K562 (cell line): ENCODE results near the gene RUFY2. TPM values are rescaled to one million over a fixed set of nuclear protein-coding genes. Genes with fewer than 3 reads are reported as not detected.

Experiments used
- DPF2 ChIP-seq: fragments of 450-650 bp; IDR thresholded peaks from 2 replicates; pipeline ENCODE4 v1.6.1; 2016
- ETV6 ChIP-seq, 3 experiments: fragments of 150-350 bp in 1 of 3; sonication (generic) in 1 of 3; formaldehyde crosslinking in 1 of 3; IDR thresholded peaks; 2 replicates each; pipeline versions ENCODE4 v1.6.1 to v1.8.0; 2014 to 2022; ENCODE audit warnings: borderline replicate concordance in 2 of 3, low read depth in 2 of 3, antibody characterized with exemption in 1 of 3, low read length in 1 of 3, mild to moderate bottlenecking in 1 of 3, missing genetic modification reagents in 1 of 3
- EWSR1 ChIP-seq: fragments of 450-650 bp; IDR thresholded peaks from 2 replicates; pipeline ENCODE4 v1.6.1; 2018; ENCODE audit warnings: borderline replicate concordance, mild to moderate bottlenecking, low read depth, moderate library complexity; ENCODE audit not compliant: partially characterized antibody
- FOXP4 ChIP-seq: sonication (generic); formaldehyde crosslinking; IDR thresholded peaks from 2 replicates; pipeline ENCODE4 v1.8.0; 2022; ENCODE audit warnings: mild to moderate bottlenecking, missing genetic modification reagents, borderline replicate concordance
- GATAD2A ChIP-seq: fragments of 450-650 bp; IDR thresholded peaks from 2 replicates; pipeline ENCODE4 v1.6.1; 2017
- HMGN3 ChIP-seq: IDR thresholded peaks from 2 replicates; pipeline ENCODE4 v1.6.1; 2011; ENCODE audit warnings: borderline replicate concordance, low read depth, mild to moderate bottlenecking, mixed read lengths, low read length; ENCODE audit not compliant: insufficient read length; ENCODE audit errors: extremely low read depth
- HNRNPLL ChIP-seq: fragments of 200-400 bp; formaldehyde crosslinking; IDR thresholded peaks from 2 replicates; pipeline ENCODE4 v1.6.1; 2017; ENCODE audit warnings: low read length, low read depth, mild to moderate bottlenecking; ENCODE audit not compliant: poor library complexity, severe bottlenecking
- MEF2D ChIP-seq: conservative IDR thresholded peaks from 2 replicates; pipeline ENCODE4 v1.6.1; 2016; ENCODE audit warnings: low read depth, missing genetic modification characterization, missing compliant biosample characterization
- NELFE ChIP-seq: IDR thresholded peaks from 2 replicates; pipeline ENCODE4 v1.6.1; 2011; ENCODE audit warnings: mild to moderate bottlenecking; ENCODE audit not compliant: insufficient read depth, insufficient read length
- RBM39 ChIP-seq: fragments of 200-400 bp; formaldehyde crosslinking; optimal IDR thresholded peaks from 2 replicates; pipeline ENCODE3; 2018; ENCODE audit warnings: low read depth, low read length
- SIN3A ChIP-seq, 2 experiments: fragments of 150-350 bp in 1 of 2; IDR thresholded peaks; 2 replicates each; pipeline ENCODE4 v1.6.1; 2011 to 2016; ENCODE audit warnings: borderline replicate concordance in 2 of 2, low read depth in 2 of 2, low read length in 2 of 2, mild to moderate bottlenecking in 2 of 2, moderate library complexity in 2 of 2; ENCODE audit not compliant: control insufficient read depth in 1 of 2
- SMAD4 ChIP-seq: fragments of 250-450 bp; sonication (Bioruptor Pico); conservative IDR thresholded peaks from 2 replicates; pipeline ENCODE4 v1.8.0; 2021; ENCODE audit warnings: inconsistent platforms, mild to moderate bottlenecking, moderate library complexity
- ZBTB49 ChIP-seq: sonication (generic); formaldehyde crosslinking; IDR thresholded peaks from 2 replicates; pipeline ENCODE4 v1.8.0; 2022; ENCODE audit warnings: missing genetic modification reagents, mild to moderate bottlenecking, borderline replicate concordance
- ZNF24 ChIP-seq: fragments of 450-650 bp; IDR thresholded peaks from 2 replicates; pipeline ENCODE4 v1.6.1; 2016
- ZNF408 ChIP-seq: fragments of 250-450 bp; sonication (Bioruptor Pico); IDR thresholded peaks from 2 replicates; pipeline ENCODE4 v1.4.0; 2020; ENCODE audit warnings: low read depth, mild to moderate bottlenecking, moderate library complexity
- ZNF589 ChIP-seq: fragments of 200-800 bp; sonication (Bioruptor generic); IDR thresholded peaks from 2 replicates; pipeline ENCODE4 v1.6.1; 2016; ENCODE audit warnings: low read depth, missing genetic modification characterization, missing compliant biosample characterization
- ZNF644 ChIP-seq: fragments of 200-800 bp; sonication (Bioruptor generic); IDR thresholded peaks from 2 replicates; pipeline ENCODE4 v1.6.1; 2016; ENCODE audit warnings: low read depth, missing genetic modification characterization, missing compliant biosample characterization
- ZNF696 ChIP-seq: fragments of 250-450 bp; sonication (Bioruptor Pico); conservative IDR thresholded peaks from 2 replicates; pipeline ENCODE4 v1.4.0; 2020; ENCODE audit warnings: mild to moderate bottlenecking, moderate library complexity
- ZNF764 ChIP-seq: fragments of 250-450 bp; sonication (Bioruptor Pico); IDR thresholded peaks from 2 replicates; pipeline ENCODE4 v1.4.0; 2020; ENCODE audit warnings: low read depth, mild to moderate bottlenecking, moderate library complexity
- polyA plus RNA-seq, 8 experiments: library from polyadenylated mRNA; depleted of rRNA in 4 of 8; stranded (reverse) in 5 of 8; unstranded in 3 of 8; fragments of >200 nt; fragmentation: Nextera tagmentation in 2 of 8; fragmentation: Illumina TruSeq in 1 of 8; extraction: Ambion mirVana in 2 of 8; extraction: Trizol in 1 of 8; gene quantifications; 2 replicates each; pipeline versions ENCODE4 v1.2.1 to v1.2.3, GENCODE V29; 2011 to 2014; ENCODE audit warnings: inconsistent platforms in 1 of 8, missing spikeins in 1 of 8
- total RNA-seq, 7 experiments: library from RNA; depleted of rRNA in 6 of 7; stranded (reverse); fragments of >200 nt in 6 of 7; fragmentation: Illumina TruSeq in 2 of 7; extraction: Trizol in 2 of 7; gene quantifications; 2 replicates each; pipeline versions ENCODE4 v1.2.1 to v1.2.3, GENCODE V29; 2011 to 2021; ENCODE audit warnings: low replicate concordance in 1 of 7
- TF ChIP-seq, protein P1 (sequence below): fragments of 450-650 bp; formaldehyde crosslinking; IDR thresholded peaks from 2 replicates; pipeline ENCODE4 v1.4.0; 2020; ENCODE audit warnings: mild to moderate bottlenecking, moderate library complexity

RUFY2 gene
- total and polyA plus RNA-seq, 9 of the 15 experiments (the other 6 are each of a cell fraction or from before 2014, with no cell fraction given) = 3.7 to 20.1 (median 12.6) TPM

GRCh38 chr10:68331455-68332258 lies 75.4 kb downstream of the RUFY2 start, which contains the start of gene HNRNPH3 (continued):
- TF ChIP-seq, protein P1, sequence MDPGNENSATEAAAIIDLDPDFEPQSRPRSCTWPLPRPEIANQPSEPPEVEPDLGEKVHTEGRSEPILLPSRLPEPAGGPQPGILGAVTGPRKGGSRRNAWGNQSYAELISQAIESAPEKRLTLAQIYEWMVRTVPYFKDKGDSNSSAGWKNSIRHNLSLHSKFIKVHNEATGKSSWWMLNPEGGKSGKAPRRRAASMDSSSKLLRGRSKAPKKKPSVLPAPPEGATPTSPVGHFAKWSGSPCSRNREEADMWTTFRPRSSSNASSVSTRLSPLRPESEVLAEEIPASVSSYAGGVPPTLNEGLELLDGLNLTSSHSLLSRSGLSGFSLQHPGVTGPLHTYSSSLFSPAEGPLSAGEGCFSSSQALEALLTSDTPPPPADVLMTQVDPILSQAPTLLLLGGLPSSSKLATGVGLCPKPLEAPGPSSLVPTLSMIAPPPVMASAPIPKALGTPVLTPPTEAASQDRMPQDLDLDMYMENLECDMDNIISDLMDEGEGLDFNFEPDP = 0 out of 2 replicates have a peak, but pooled peaks have one; percentile 63
- TF ChIP-seq NELFE = peak; percentile 38
- peak; percentile 56; the same call in 1 of the 2 replicates for TF ChIP-seq ZNF24
- TF ChIP-seq ZBTB49 (CRISPR knock-in tag) = peak; percentile 82; the same call in 1 of the 2 replicates
- peak; percentile 86 to 90; a peak in 3 of 4 replicates for TF ChIP-seq SIN3A (IDR thresholded peaks at IDR 0.05; ENCODE audit: borderline replicate concordance in 2 of 2, control insufficient read depth in 1 of 2, low read depth in 2 of 2, low read length in 2 of 2)
- peak; percentile 60; the same call in 1 of the 2 replicates for TF ChIP-seq DPF2
- TF ChIP-seq ZNF589 = 0 out of 2 replicates have a peak, but pooled peaks have one; percentile 9
- TF ChIP-seq ETV6 (IDR thresholded peaks at IDR 0.05; ENCODE audit: borderline replicate concordance in 1 of 2, low read depth in 2 of 2, low read length in 1 of 2) = no peak
- TF ChIP-seq ETV6 (CRISPR knock-in tag; IDR thresholded peaks at IDR 0.05; ENCODE audit: borderline replicate concordance) = 0 out of 2 replicates have a peak, but pooled peaks have one; percentile 38
- TF ChIP-seq GATAD2A = peak; percentile 77; the same call in 1 of the 2 replicates
- peak; percentile 88; the same call in 1 of the 2 replicates for TF ChIP-seq FOXP4 (CRISPR knock-in tag)
- peak; percentile 93 for TF ChIP-seq HMGN3
- peak; percentile 64; the same call in 1 of the 2 replicates for TF ChIP-seq ZNF764
- TF ChIP-seq ZNF644 = peak; percentile 18
- no peak for TF ChIP-seq ZNF696 (CRISPR knock-in tag)
- TF ChIP-seq EWSR1 = no peak
- peak; percentile 69 for TF ChIP-seq SMAD4 (CRISPR knock-in tag)
- no peak for TF ChIP-seq ZNF408 (CRISPR knock-in tag)
- TF ChIP-seq MEF2D (tag) = 0 out of 2 replicates have a peak, but pooled peaks have one; percentile 43
- peak; percentile 84 for TF ChIP-seq HNRNPLL
- TF ChIP-seq RBM39 = peak; percentile 76
